SH-SY5Y (cell line): Measurements from ENCODE around the gene RFTN1.

Experiments
- GATA2 ChIP-seq: IDR thresholded peaks from 2 replicates; pipeline ENCODE4 v1.6.1; 2011; ENCODE audit warnings: mild to moderate bottlenecking, low read depth, low read length
- GATA3 ChIP-seq: IDR thresholded peaks from 2 replicates; pipeline ENCODE4 v1.6.1; 2011; ENCODE audit warnings: low read depth, mild to moderate bottlenecking, low read length, moderate library complexity

GRCh38 chr3:16494094-16494493 lies 19.4 kb downstream of the RFTN1 start:
- TF ChIP-seq GATA2 = no peak
- no peak for TF ChIP-seq GATA3
